HepG2 (cell line): ENCODE results near the gene MYL3. TPM values are rescaled to one million over a fixed set of nuclear protein-coding genes. Genes with fewer than 3 reads are reported as not detected.

Experiments
- ATAC-seq: fragments of 200-7000 bp; cut with Tn5 transposase; 3 replicates; pipeline ENCODE4 v1.9.1; 2020; ENCODE audit warnings: mild to moderate bottlenecking, moderate library complexity
- BruUV-seq: library from RNA; stranded (reverse); fragments of 400-500 nt; replicated peaks from 2 replicates; lab custom pipeline; 2021; lab: Mats Ljungman, UMichigan
- CTCF ChIA-PET: fragments of 300-600 bp; formaldehyde crosslinking; extraction: SDS; loops from one replicate; lab custom pipeline; 2021; ENCODE audit warnings: low total read pairs, inconsistent platforms, low intra/inter-chr PET ratio; lab: Yijun Ruan, JAX
- POLR2A ChIA-PET: fragments of 350-600 bp; sonication (Branson Sonifier 250); formaldehyde crosslinking; loops from one replicate; lab custom pipeline; 2020; ENCODE audit warnings: antibody characterized with exemption, inconsistent platforms; lab: Yijun Ruan, JAX
- DNase-seq: peaks from one replicate; pipeline ENCODE4 v3.0.0-alpha.2; 2015; ENCODE audit warnings: low spot score
- FAIRE-seq: peaks from 3 replicates; lab custom pipeline; 2011; peaks lifted over from hg19 to GRCh38; lab: Jason Lieb, UNC
- H2AFZ ChIP-seq: one replicate; pipeline ENCODE4 v1.6.1; 2011; ENCODE audit warnings: low read length, inconsistent platforms
- H3K27ac ChIP-seq: fragments of 300-600 bp; 3 replicates; pipeline ENCODE4 v1.8.0; 2011; ENCODE audit warnings: mixed run types, mild to moderate bottlenecking, mixed read lengths, low read length, inconsistent platforms; ENCODE audit not compliant: insufficient read depth; ENCODE audit errors: extremely low read length
- H3K27me3 ChIP-seq, 2 experiments: fragments of 200-600 bp in 1 of 2; 2 replicates in 1 of 2; 3 replicates in 1 of 2; pipeline versions ENCODE4 v1.6.0 to v1.8.0; 2011; ENCODE audit warnings: low read length in 2 of 2, mild to moderate bottlenecking in 2 of 2, moderate library complexity in 2 of 2, inconsistent platforms in 1 of 2; ENCODE audit not compliant: insufficient read depth in 2 of 2, control insufficient read depth in 1 of 2
- H3K36me3 ChIP-seq, 2 experiments: fragments of 200-600 bp in 1 of 2; replicated peaks in 1 of 2; 2 replicates in 1 of 2; 3 replicates in 1 of 2; pipeline versions ENCODE4 v1.5.1 to v1.8.0; 2011; ENCODE audit warnings: low read length in 2 of 2, inconsistent platforms in 1 of 2; ENCODE audit not compliant: insufficient read depth in 2 of 2, control insufficient read depth in 1 of 2
- H3K4me1 ChIP-seq: 2 replicates; pipeline ENCODE4 v1.5.1; 2012; ENCODE audit warnings: low read length, inconsistent platforms; ENCODE audit not compliant: insufficient read depth
- H3K4me2 ChIP-seq: 2 replicates; pipeline ENCODE4 v1.6.0; 2011; ENCODE audit warnings: low read depth, low read length, inconsistent platforms
- H3K4me3 ChIP-seq, 3 experiments: fragments of 200-600 bp in 1 of 3; sonication (generic), shearing (Covaris generic) in 1 of 3; replicated peaks in 1 of 3; 2 replicates each; pipeline ENCODE4 v1.5.1; 2011 to 2016; ENCODE audit warnings: low read length in 3 of 3, inconsistent platforms in 2 of 3, low read depth in 2 of 3, mild to moderate bottlenecking in 2 of 3, control low read depth in 1 of 3, mixed read lengths in 1 of 3; ENCODE audit not compliant: insufficient read depth in 1 of 3
- H3K79me2 ChIP-seq: one replicate; pipeline ENCODE4 v1.6.1; 2011; ENCODE audit warnings: low read length, inconsistent platforms; ENCODE audit not compliant: insufficient read depth
- H3K9ac ChIP-seq: 2 replicates; pipeline ENCODE4 v1.6.0; 2011; ENCODE audit warnings: mild to moderate bottlenecking, low read depth, low read length, inconsistent platforms; ENCODE audit not compliant: insufficient read depth
- H3K9me3 ChIP-seq: 2 replicates; pipeline ENCODE4 v1.5.1; 2012; ENCODE audit warnings: mild to moderate bottlenecking, low read length
- H4K20me1 ChIP-seq: 2 replicates; pipeline ENCODE4 v1.6.0; 2011; ENCODE audit warnings: inconsistent platforms, mild to moderate bottlenecking, low read length, moderate library complexity; ENCODE audit not compliant: insufficient read depth
- ARNTL ChIP-seq: sonication (generic); formaldehyde crosslinking; IDR thresholded peaks from 2 replicates; pipeline ENCODE4 v1.4.0; 2020; ENCODE audit warnings: mild to moderate bottlenecking, missing genetic modification reagents
- GATAD2A ChIP-seq: IDR thresholded peaks from 2 replicates; pipeline ENCODE4 v1.6.1; 2016
- MAZ ChIP-seq, 2 experiments: sonication (generic) in 1 of 2; formaldehyde crosslinking in 1 of 2; IDR thresholded peaks; 2 replicates each; pipeline versions ENCODE4 v1.5.0 to v1.6.1; 2012 to 2020; ENCODE audit warnings: low read depth in 2 of 2, mild to moderate bottlenecking in 2 of 2, borderline replicate concordance in 1 of 2, improper control_type of control experiment in 1 of 2, low read length in 1 of 2, missing genetic modification reagents in 1 of 2, moderate library complexity in 1 of 2
- NFIC ChIP-seq: IDR thresholded peaks from 2 replicates; pipeline ENCODE4 v1.6.1; 2012; ENCODE audit warnings: mild to moderate bottlenecking, low read length, inconsistent platforms
- RAD21 ChIP-seq: fragments of 450-650 bp; formaldehyde crosslinking; IDR thresholded peaks from 2 replicates; pipeline ENCODE4 v1.5.0; 2020; ENCODE audit warnings: mild to moderate bottlenecking
- REXO4 ChIP-seq: sonication (generic); formaldehyde crosslinking; IDR thresholded peaks from 2 replicates; pipeline ENCODE4 v1.8.0; 2022; ENCODE audit warnings: missing genetic modification reagents, mild to moderate bottlenecking, borderline replicate concordance
- SALL1 ChIP-seq: sonication (generic); formaldehyde crosslinking; IDR thresholded peaks from 2 replicates; pipeline ENCODE4 v1.8.0; 2022; ENCODE audit warnings: mild to moderate bottlenecking, missing genetic modification reagents
- SMC3 ChIP-seq: IDR thresholded peaks from 2 replicates; pipeline ENCODE4 v1.6.1; 2011; ENCODE audit warnings: low read length, improper control_type of control experiment
- STAG1 ChIP-seq: sonication (generic); formaldehyde crosslinking; IDR thresholded peaks from 2 replicates; pipeline ENCODE4 v1.4.0; 2020; ENCODE audit warnings: missing genetic modification reagents
- TCF7L2 ChIP-seq: IDR thresholded peaks from 2 replicates; pipeline ENCODE4 v1.6.1; 2011; ENCODE audit warnings: mild to moderate bottlenecking, low read depth, low read length, moderate library complexity
- XRCC5 ChIP-seq: fragments of 200-400 bp; formaldehyde crosslinking; optimal IDR thresholded peaks from 2 replicates; pipeline ENCODE3; 2017; ENCODE audit warnings: mild to moderate bottlenecking, low read length
- ZNF326 ChIP-seq: sonication (generic); formaldehyde crosslinking; IDR thresholded peaks from 2 replicates; pipeline ENCODE4 v1.4.0; 2020; ENCODE audit warnings: missing genetic modification reagents, borderline replicate concordance
- WGBS: methylation state at CpG from one replicate; pipeline ENCODE4 v1.1.6; 2017; ENCODE audit warnings: low lambda C conversion rate; 5-methylcytosine and 5-hydroxymethylcytosine counted together
- in situ Hi-C: cut with HindIII; loops from 2 replicates; pipeline ENCODE4 v1.10.0; 2017; ENCODE audit warnings: low pct_unique_long_range_greater_than_20kb; ENCODE audit not compliant: extremely low pct_ligation_motif_present
- intact Hi-C: fragments of 100-400 bp; cut with micrococcal nuclease; formaldehyde crosslinking; loops from one replicate; pipeline ENCODE4 v1.10.0; 2022; ENCODE audit not compliant: unreplicated experiment
- polyA plus RNA-seq, 8 experiments: library from polyadenylated mRNA; depleted of rRNA in 3 of 8; stranded (reverse) in 7 of 8; unstranded in 1 of 8; fragments of >200 nt; fragmentation: Illumina TruSeq in 4 of 8; extraction: Trizol in 4 of 8; gene quantifications; 2 replicates each; pipeline versions ENCODE4 v1.2.1 to v1.2.3, GENCODE V29; 2011 to 2016; ENCODE audit warnings: low read depth in 4 of 8, missing spikeins in 1 of 8, mixed read lengths in 1 of 8; ENCODE audit not compliant: insufficient read depth in 1 of 8
- total RNA-seq, 5 experiments: library from RNA; depleted of rRNA; stranded (reverse); fragments of >200 nt; fragmentation: Illumina TruSeq; extraction: Trizol; gene quantifications; 2 replicates each; pipeline ENCODE4 v1.2.3, GENCODE V29; 2016; ENCODE audit warnings: low read depth in 1 of 5
- TF ChIP-seq, protein P1 (sequence below): sonication (generic); formaldehyde crosslinking; IDR thresholded peaks from 2 replicates; pipeline ENCODE4 v1.4.0; 2020; ENCODE audit warnings: missing genetic modification reagents
- TF ChIP-seq, protein P2 (sequence below): sonication (generic); formaldehyde crosslinking; IDR thresholded peaks from 2 replicates; pipeline ENCODE4 v1.8.0; 2022; ENCODE audit warnings: missing genetic modification reagents, mild to moderate bottlenecking, borderline replicate concordance
- TF ChIP-seq, protein P3 (sequence below): sonication (generic); formaldehyde crosslinking; IDR thresholded peaks from 2 replicates; pipeline ENCODE4 v1.4.0; 2020; ENCODE audit warnings: missing genetic modification reagents, low read depth, mild to moderate bottlenecking, borderline replicate concordance
- TF ChIP-seq, protein P4 (sequence below): sonication (generic); formaldehyde crosslinking; IDR thresholded peaks from 2 replicates; pipeline ENCODE4 v1.5.1; 2020; ENCODE audit warnings: mild to moderate bottlenecking, moderate library complexity, missing genetic modification reagents
- TF ChIP-seq, protein P5 (sequence below): sonication (generic); formaldehyde crosslinking; IDR thresholded peaks from 2 replicates; pipeline ENCODE4 v1.4.0; 2020; ENCODE audit warnings: missing genetic modification reagents

MYL3 gene
- total and polyA plus RNA-seq, 2 of the 13 experiments (the other 11 are each of a cell fraction or from before 2014, with no cell fraction given) = not detected

DNA sequence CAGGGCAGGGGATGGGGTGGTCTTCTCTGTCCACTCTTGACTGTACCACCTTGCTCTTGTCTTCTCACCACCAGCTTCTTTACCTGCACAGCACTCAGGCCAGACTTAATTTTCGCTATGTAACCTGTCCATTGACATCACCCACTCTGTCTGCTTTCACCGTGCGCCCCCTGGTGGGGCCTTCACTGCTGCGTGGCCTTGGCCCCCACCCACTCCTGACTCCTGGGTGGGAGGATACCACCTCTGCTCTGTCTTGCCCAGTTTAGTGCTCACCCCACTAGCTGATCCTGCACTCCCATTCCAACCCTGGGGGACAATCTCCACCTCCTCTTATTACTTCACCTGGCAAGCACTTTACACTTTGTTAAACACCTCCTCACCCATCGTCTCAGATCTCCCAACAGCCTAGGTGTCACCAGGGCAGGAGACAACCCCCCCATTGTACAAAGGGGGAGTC is 32.0 kb upstream of the MYL3 start:
- H3K9me3 ChIP-seq = no peaks in the 10 kb centered on the region
- ChIA-PET POLR2A (no interaction called here), CTCF (interaction anchor here (0.9 to 3.5 kb wide), 3 partner anchors 29 to 407 kb away, joined by 4 to 39 read pairs (median 18); no protein-coding TSS in a partner anchor)
- H3K79me2 ChIP-seq = no peaks in the 10 kb centered on the region
- no peak overlapping the region for H3K4me2 ChIP-seq
- intact Hi-C loops (loop anchor here (1.0 to 2.0 kb wide), 2 partner anchors 28 to 190 kb away; no protein-coding TSS in a partner anchor), in situ Hi-C loops (no loop called here)
- 12% methylated on average over 5 of the region's 5 CpGs for WGBS
- FAIRE-seq (no peak), DNase-seq (peak; percentile 36), ATAC-seq (peak; percentile 67)
- H3K4me3 ChIP-seq = no peak overlapping the region
- peaks cover 6 to 38% of the 10 kb centered on the region in 2 experiments; a peak in 4 of 5 replicates for H3K27me3 ChIP-seq
- H2AFZ ChIP-seq = no peak overlapping the region
- no peaks in the 10 kb centered on the region for H4K20me1 ChIP-seq
- no peaks in the 10 kb centered on the region for H3K36me3 ChIP-seq
- H3K4me1 ChIP-seq = peaks cover 13% of the 10 kb centered on the region
- no peak overlapping the region for H3K27ac ChIP-seq
- no peak overlapping the region for H3K9ac ChIP-seq
- no TSS peak for BruUV-seq
- TF ChIP-seq, protein P1, sequence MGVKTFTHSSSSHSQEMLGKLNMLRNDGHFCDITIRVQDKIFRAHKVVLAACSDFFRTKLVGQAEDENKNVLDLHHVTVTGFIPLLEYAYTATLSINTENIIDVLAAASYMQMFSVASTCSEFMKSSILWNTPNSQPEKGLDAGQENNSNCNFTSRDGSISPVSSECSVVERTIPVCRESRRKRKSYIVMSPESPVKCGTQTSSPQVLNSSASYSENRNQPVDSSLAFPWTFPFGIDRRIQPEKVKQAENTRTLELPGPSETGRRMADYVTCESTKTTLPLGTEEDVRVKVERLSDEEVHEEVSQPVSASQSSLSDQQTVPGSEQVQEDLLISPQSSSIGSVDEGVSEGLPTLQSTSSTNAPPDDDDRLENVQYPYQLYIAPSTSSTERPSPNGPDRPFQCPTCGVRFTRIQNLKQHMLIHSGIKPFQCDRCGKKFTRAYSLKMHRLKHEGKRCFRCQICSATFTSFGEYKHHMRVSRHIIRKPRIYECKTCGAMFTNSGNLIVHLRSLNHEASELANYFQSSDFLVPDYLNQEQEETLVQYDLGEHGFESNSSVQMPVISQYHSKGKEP (CRISPR knock-in tag) = no peak
- TF ChIP-seq, protein P2, sequence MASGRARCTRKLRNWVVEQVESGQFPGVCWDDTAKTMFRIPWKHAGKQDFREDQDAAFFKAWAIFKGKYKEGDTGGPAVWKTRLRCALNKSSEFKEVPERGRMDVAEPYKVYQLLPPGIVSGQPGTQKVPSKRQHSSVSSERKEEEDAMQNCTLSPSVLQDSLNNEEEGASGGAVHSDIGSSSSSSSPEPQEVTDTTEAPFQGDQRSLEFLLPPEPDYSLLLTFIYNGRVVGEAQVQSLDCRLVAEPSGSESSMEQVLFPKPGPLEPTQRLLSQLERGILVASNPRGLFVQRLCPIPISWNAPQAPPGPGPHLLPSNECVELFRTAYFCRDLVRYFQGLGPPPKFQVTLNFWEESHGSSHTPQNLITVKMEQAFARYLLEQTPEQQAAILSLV = no peak
- TF ChIP-seq SALL1 (CRISPR knock-in tag) (0 out of 2 replicates have a peak, but pooled peaks have one; percentile 25), GATAD2A (CRISPR knock-in tag) (peak; percentile 17; the same call in 1 of the 2 replicates), ARNTL (CRISPR knock-in tag) (no peak), MAZ (IDR thresholded peaks at IDR 0.05; ENCODE audit: borderline replicate concordance, low read depth, low read length) (peak; percentile 80; the same call in 1 of the 2 replicates), MAZ (CRISPR knock-in tag; IDR thresholded peaks at IDR 0.05; ENCODE audit: low read depth) (no peak), NFIC (no peak), SMC3 (peak; percentile 81), ZNF326 (CRISPR knock-in tag) (no peak), REXO4 (CRISPR knock-in tag) (no peak), RAD21 (CRISPR knock-in tag) (peak; percentile 85), XRCC5 (peak; percentile 65), TCF7L2 (no peak), STAG1 (CRISPR knock-in tag) (peak; percentile 89)
- TF ChIP-seq, protein P3, sequence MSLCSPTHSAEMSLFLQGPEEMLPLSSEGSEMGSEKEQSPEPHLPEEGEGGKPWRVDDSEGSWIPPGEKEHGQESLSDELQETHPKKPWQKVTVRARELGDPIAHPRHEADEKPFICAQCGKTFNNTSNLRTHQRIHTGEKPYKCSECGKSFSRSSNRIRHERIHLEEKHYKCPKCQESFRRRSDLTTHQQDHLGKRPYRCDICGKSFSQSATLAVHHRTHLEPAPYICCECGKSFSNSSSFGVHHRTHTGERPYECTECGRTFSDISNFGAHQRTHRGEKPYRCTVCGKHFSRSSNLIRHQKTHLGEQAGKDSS (CRISPR knock-in tag) = no peak
- TF ChIP-seq, protein P4, sequence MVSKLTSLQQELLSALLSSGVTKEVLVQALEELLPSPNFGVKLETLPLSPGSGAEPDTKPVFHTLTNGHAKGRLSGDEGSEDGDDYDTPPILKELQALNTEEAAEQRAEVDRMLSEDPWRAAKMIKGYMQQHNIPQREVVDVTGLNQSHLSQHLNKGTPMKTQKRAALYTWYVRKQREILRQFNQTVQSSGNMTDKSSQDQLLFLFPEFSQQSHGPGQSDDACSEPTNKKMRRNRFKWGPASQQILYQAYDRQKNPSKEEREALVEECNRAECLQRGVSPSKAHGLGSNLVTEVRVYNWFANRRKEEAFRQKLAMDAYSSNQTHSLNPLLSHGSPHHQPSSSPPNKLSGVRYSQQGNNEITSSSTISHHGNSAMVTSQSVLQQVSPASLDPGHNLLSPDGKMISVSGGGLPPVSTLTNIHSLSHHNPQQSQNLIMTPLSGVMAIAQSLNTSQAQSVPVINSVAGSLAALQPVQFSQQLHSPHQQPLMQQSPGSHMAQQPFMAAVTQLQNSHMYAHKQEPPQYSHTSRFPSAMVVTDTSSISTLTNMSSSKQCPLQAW (CRISPR knock-in tag) = no peak
- TF ChIP-seq, protein P5, sequence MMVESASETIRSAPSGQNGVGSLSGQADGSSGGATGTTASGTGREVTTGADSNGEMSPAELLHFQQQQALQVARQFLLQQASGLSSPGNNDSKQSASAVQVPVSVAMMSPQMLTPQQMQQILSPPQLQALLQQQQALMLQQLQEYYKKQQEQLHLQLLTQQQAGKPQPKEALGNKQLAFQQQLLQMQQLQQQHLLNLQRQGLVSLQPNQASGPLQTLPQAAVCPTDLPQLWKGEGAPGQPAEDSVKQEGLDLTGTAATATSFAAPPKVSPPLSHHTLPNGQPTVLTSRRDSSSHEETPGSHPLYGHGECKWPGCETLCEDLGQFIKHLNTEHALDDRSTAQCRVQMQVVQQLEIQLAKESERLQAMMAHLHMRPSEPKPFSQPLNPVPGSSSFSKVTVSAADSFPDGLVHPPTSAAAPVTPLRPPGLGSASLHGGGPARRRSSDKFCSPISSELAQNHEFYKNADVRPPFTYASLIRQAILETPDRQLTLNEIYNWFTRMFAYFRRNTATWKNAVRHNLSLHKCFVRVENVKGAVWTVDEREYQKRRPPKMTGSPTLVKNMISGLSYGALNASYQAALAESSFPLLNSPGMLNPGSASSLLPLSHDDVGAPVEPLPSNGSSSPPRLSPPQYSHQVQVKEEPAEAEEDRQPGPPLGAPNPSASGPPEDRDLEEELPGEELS (CRISPR knock-in tag) = no peak
